Measurements from ENCODE around the gene SVOP. TPM values are rescaled to one million over a fixed set of nuclear protein-coding genes. Genes with fewer than 3 reads are reported as not detected.

Gene SVOP
- total RNA-seq, 4 donors from 2014 or later, result 0.18 to 1.2 TPM; not detected in 2

GRCh38 chr12:108912361-108912760 is 108.5 kb downstream of the SVOP start:
- TF ChIP-seq POLR2A (IDR thresholded peaks at IDR 0.05) (no peak), CTCF (IDR thresholded peaks at IDR 0.05) (no peak)
- no peaks in the 10 kb centered on the region for H3K9me3 ChIP-seq
- no peak overlapping the region for H3K4me3 ChIP-seq
- no peaks in the 10 kb centered on the region for H3K36me3 ChIP-seq
- no peaks in the 10 kb centered on the region for H3K4me1 ChIP-seq
- DNase-seq, result no peak
- H3K27ac ChIP-seq, result no peak overlapping the region
- H3K27me3 ChIP-seq, result no peaks in the 10 kb centered on the region

GRCh38 chr12:108911915-108912314 is 109.0 kb downstream of the SVOP start:
- no peak for DNase-seq
- H3K4me3 ChIP-seq, result no peak overlapping the region
- no peak for TF ChIP-seq POLR2A (IDR thresholded peaks at IDR 0.05)
- TF ChIP-seq CTCF (IDR thresholded peaks at IDR 0.05), result no peak
- H3K27ac ChIP-seq, result no peak overlapping the region
- no peaks in the 10 kb centered on the region for H3K9me3 ChIP-seq
- no peaks in the 10 kb centered on the region for H3K36me3 ChIP-seq
- no peaks in the 10 kb centered on the region for H3K4me1 ChIP-seq
- H3K27me3 ChIP-seq, result no peaks in the 10 kb centered on the region

- Histone ChIP-seq H3K9me3 (no peaks in the 10 kb centered on the region), H3K36me3 (no peaks in the 10 kb centered on the region), H3K4me1 (no peaks in the 10 kb centered on the region), H3K27me3 (no peaks in the 10 kb centered on the region), H3K27ac (no peak overlapping the region), H3K4me3 (no peak overlapping the region)
- DNase-seq, result no peak
- no peak for TF ChIP-seq CTCF (IDR thresholded peaks at IDR 0.05)
- TF ChIP-seq POLR2A (IDR thresholded peaks at IDR 0.05), result no peak
Observed at GRCh38 chr12:108910336-108910735, 110.5 kb downstream of the SVOP start.

- no peak overlapping the region for H3K4me3 ChIP-seq
- no peaks in the 10 kb centered on the region for H3K36me3 ChIP-seq
- no peak for DNase-seq
- no peak for TF ChIP-seq POLR2A (IDR thresholded peaks at IDR 0.05)
- TF ChIP-seq CTCF (IDR thresholded peaks at IDR 0.05), result no peak
- no peak overlapping the region for H3K27ac ChIP-seq
- H3K9me3 ChIP-seq, result no peaks in the 10 kb centered on the region
- no peaks in the 10 kb centered on the region for H3K27me3 ChIP-seq
- no peaks in the 10 kb centered on the region for H3K4me1 ChIP-seq
Observed at GRCh38 chr12:108907839-108908351, 113.0 kb downstream of the SVOP start.

GRCh38 chr12:108906971-108907370 is 113.9 kb downstream of the SVOP start:
- no peak overlapping the region for H3K4me3 ChIP-seq
- no peak for TF ChIP-seq POLR2A (IDR thresholded peaks at IDR 0.05)
- no peak for TF ChIP-seq CTCF (IDR thresholded peaks at IDR 0.05)
- H3K36me3 ChIP-seq, result no peaks in the 10 kb centered on the region
- H3K4me1 ChIP-seq, result no peaks in the 10 kb centered on the region
- H3K27ac ChIP-seq, result no peak overlapping the region
- no peaks in the 10 kb centered on the region for H3K27me3 ChIP-seq
- H3K9me3 ChIP-seq, result no peaks in the 10 kb centered on the region
- DNase-seq, result no peak

- H3K27me3 ChIP-seq, result no peaks in the 10 kb centered on the region
- no peak overlapping the region for H3K4me3 ChIP-seq
- no peak for DNase-seq
- H3K27ac ChIP-seq, result no peak overlapping the region
- H3K36me3 ChIP-seq, result no peaks in the 10 kb centered on the region
- H3K4me1 ChIP-seq, result no peaks in the 10 kb centered on the region
- TF ChIP-seq POLR2A (IDR thresholded peaks at IDR 0.05), result no peak
- no peak for TF ChIP-seq CTCF (IDR thresholded peaks at IDR 0.05)
- H3K9me3 ChIP-seq, result no peaks in the 10 kb centered on the region
Observed at GRCh38 chr12:108905725-108906124, 115.1 kb downstream of the SVOP start.

All from Peyer's patch (tissue), 4 donors.